Erythroblast (primary cell): ENCODE results near the gene POFUT2.
A peak's percentile ranks its signal among the peaks of the same experiment; 100 is the strongest.

Experiments
- DNase-seq, 2 experiments: peaks; one replicate each; lab custom pipeline; 2025; lab: John Stamatoyannopoulos, UW
- GATA1 ChIP-seq: IDR thresholded peaks from 2 replicates; pipeline ENCODE4 v1.6.1; 2011; ENCODE audit warnings: low read depth, mild to moderate bottlenecking, control low read depth, low read length, moderate library complexity
- POLR2A ChIP-seq: IDR thresholded peaks from 2 replicates; pipeline ENCODE4 v1.6.1; 2011; ENCODE audit warnings: mild to moderate bottlenecking, low read length

The POFUT2 gene

GRCh38 chr21:45256912-45257672 lies 30.6 kb downstream of the POFUT2 start:
- TF ChIP-seq POLR2A, result no peak
- peak; percentile 61 to 90 for DNase-seq

DNA sequence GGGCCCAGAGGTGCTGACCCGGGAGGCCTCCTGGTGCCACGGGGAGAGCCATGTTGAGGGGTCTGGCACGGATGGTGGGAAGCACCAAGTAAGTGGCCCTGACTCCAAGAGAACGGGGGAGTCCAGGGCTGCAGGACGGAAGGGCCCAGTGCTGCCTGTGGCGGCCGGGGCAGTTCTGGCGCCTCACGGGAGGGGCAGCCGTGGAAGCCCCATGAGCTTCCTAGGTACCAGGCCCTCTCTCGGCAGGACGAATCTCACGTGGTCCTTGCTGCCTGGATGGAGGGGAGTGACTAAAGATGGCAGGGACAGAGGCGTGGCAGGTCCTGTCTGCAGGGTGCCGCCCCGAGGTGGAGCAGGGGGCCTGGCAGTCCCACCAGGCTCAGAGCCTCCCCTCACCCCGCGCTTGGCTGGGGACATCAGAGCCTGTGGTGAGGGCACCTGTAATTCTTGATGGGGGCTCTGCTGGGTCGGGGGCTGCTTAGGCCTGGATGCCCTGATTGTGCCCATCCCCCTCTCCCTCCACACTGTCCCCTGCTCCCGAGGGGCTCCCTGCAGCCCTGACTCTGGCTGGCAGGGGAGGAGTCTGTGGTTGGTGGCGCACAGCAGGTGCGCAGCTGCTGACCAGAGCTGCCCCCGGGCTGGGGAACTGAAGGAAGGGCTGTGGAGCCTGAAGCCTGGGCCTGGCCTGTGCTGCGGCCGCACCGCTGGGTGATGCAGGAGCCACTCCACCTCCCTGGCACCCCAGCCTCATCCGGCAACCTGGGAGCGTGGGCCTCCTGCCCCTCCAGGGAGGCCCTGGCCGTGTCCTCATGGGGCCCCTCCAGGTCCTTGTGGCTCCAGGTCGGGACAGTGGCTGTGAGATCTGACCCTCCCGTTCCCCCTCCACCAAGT lies 31.4 kb downstream of the POFUT2 start:
- no peak for TF ChIP-seq POLR2A
- TF ChIP-seq GATA1, result no peak
- no peak for DNase-seq

DNA sequence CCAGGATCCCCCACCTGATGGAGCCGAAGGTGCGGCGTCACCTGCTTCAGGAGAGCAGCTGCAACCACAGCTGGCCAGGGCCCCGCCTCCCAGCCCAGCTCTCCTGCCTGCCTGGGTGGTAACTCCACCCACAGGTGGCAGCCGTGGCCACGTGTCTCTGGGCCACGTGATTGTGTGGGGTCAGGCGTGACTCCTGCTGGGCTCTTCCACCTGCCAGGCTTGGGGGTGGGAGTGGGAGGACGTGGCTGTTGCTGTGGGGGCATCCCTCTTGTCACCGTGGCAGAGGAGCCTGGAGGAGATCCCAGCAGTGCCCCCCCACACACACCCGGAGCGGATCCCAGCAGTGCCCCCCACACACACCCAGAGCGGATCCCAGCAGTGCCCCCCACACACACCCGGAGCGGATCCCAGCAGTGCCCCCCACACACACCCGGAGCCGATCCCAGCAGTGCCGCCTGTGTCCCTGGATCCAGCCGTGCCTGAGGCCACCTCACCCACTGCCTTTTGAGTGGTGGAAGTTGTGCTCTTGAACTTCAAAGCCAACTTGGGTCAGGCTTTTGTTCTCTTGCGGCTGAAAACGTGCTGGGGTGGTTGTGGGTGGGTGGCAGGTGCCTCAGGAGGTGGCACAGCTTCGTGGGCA lies 32.2 kb downstream of the POFUT2 start:
- DNase-seq, result no peak
- TF ChIP-seq POLR2A, result no peak

DNA sequence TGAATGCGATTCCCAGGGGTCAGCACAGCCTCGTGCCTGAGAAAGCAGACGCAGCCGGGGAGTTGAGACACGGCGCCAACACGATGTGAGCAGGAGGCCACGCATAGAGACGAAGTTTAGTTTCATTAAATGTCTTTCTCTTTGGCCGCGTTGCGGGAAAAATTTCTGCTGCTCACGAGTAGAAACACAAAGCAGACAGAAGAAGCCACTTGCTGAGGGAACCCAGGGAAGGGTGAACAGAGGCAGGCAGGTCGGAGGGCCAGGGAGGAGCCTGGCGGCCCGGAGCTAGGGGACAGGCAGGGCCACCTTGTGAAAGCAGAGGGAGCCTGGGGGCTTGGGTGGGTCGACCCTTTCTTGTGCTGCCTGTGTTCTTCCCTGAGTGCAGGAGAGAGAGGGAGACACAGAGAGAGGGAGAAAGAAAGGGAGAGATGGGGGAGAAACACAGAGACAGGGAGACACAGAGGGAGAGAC lies 33.2 kb downstream of the POFUT2 start:
- DNase-seq, result no peak
- no peak for TF ChIP-seq GATA1

DNA sequence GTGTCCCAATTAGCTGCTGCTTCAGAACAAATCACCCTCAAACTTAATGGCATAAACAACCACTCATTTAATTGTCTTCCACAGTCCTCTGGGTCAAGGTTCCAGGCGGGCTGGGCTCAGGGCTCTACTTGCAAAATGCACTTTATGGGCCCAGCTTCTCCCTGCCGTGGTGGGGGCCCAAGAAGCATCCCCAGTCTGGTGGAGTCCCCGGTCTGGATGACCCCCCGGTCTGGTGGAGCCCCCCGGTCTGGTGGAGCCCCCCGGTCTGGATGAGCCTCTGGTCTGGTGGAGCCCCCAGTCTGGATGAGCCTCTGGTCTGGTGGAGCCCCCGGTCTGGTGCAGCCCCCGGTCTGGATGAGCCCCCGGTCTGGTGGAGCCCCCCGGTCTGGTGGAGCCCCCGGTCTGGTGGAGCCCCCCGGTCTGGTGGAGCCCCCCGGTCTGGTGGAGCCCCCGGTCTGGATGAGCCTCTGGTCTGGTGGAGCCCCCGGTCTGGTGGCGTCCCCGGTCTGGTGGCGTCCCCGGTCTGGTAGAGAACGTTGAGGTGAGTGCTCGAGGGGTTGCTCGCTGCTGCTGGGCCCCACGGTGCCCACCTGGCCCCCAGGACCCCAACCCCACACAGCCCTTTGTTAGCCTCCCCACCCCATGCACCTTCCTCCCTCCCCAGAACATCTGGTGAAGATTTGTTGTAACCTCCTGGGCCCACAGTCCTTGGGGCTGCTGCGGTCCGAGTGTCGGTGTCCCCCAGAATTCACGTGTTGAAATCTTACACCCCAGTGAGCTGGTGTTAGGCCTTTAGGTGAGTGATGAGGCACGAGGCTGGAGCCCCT lies 33.8 kb downstream of the POFUT2 start:
- no peak for TF ChIP-seq GATA1
- no peak for TF ChIP-seq POLR2A
- DNase-seq, result no peak

GRCh38 chr21:45253180-45253579 lies 34.5 kb downstream of the POFUT2 start:
- TF ChIP-seq GATA1, result no peak
- no peak for TF ChIP-seq POLR2A
- no peak for DNase-seq

GRCh38 chr21:45252448-45252925 lies 35.2 kb downstream of the POFUT2 start:
- TF ChIP-seq GATA1 (no peak), POLR2A (no peak)
- DNase-seq, result no peak

GRCh38 chr21:45251635-45252447 lies 35.9 kb downstream of the POFUT2 start:
- TF ChIP-seq GATA1 (no peak), POLR2A (no peak)

GRCh38 chr21:45250914-45251634 lies 36.6 kb downstream of the POFUT2 start:
- DNase-seq, result no peak
- TF ChIP-seq POLR2A (no peak), GATA1 (no peak)

More at GRCh38 chr21:45251635-45252447, 35.9 kb downstream of the POFUT2 start:
- no peak for DNase-seq

GRCh38 chr21:45250272-45250671 lies 37.4 kb downstream of the POFUT2 start:
- no peak for DNase-seq
- TF ChIP-seq GATA1, result no peak
- no peak for TF ChIP-seq POLR2A

DNA sequence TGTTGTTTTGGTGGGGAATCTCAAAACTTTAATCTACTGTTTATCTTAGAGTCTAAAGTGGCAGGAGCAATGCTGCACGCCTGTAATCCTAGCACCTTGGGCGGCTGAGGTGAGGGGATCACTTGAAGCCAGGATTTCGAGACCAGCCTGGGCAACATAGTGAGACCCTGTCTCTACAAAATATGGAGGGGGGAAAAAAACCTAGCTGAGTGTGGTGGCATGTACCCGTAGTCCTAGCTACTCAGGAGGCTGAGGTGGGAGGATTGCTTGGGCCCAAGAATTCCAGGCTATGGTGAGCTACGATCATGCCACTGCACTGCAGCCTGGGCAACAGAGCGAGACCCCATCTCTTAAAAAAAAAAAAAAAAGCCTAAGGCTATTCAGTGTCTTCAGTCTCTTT lies 38.1 kb downstream of the POFUT2 start:
- TF ChIP-seq POLR2A (no peak), GATA1 (no peak)
- no peak for DNase-seq

DNA sequence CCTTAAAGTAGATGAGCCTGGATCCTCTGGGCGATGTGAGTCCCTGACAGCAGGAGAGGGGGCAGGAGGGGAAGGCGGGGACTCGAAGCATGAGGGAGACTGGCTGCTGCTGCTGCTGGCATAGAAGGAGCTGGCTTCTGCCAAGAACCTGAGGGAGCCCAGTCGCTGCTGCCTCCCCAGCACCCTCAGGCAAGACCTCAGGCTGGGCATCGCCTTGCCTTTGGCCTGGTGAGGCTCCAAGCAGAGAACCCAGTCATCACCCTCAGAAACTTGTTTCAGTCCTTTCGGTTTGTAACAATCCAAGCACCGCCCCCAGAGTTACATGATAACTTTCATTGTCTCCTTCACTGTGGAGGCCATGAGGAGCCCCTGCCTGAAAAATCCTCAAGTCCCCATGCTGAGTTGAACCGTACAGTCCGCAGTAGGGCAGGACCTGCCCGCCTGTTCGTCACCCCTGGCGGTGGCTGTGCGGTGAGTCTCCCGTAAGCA lies 38.8 kb downstream of the POFUT2 start:
- no peak for DNase-seq
- TF ChIP-seq GATA1 (no peak), POLR2A (no peak)
